WTC11 (cell line): ENCODE measurements around the gene TIMM9. TPM values are rescaled to one million over a fixed set of nuclear protein-coding genes. Genes with fewer than 3 reads are reported as not detected.

Experiments used
- ATAC-seq: fragments of 200-7000 bp; cut with Tn5 transposase; 2 replicates; pipeline ENCODE4 v1.10.0; 2021; ENCODE audit warnings: mild to moderate bottlenecking, moderate library complexity
- CTCF ChIA-PET: fragments of 300-600 bp; sonication (Branson Sonifier 250); formaldehyde crosslinking; loops from one replicate; lab custom pipeline; 2021; ENCODE audit warnings: antibody characterized with exemption; lab: Charles Lee
- POLR2A ChIA-PET: fragments of 350-600 bp; sonication (Branson Sonifier 250); formaldehyde crosslinking; loops from one replicate; lab custom pipeline; 2021; ENCODE audit warnings: antibody characterized with exemption; lab: Charles Lee
- DNase-seq: peaks from one replicate; pipeline ENCODE4 v3.0.0; 2021; ENCODE audit warnings: low spot score
- H3K27ac Mint-ChIP-seq: 2 replicates; pipeline ENCODE4 v1.8.0; 2021; ENCODE audit warnings: mixed read lengths
- H3K27me3 Mint-ChIP-seq: 2 replicates; pipeline ENCODE4 v1.8.0; 2021; ENCODE audit warnings: low read depth, mild to moderate bottlenecking, moderate library complexity, mixed read lengths
- H3K36me3 Mint-ChIP-seq: 2 replicates; pipeline ENCODE4 v1.8.0; 2021; ENCODE audit warnings: mixed read lengths
- H3K4me1 Mint-ChIP-seq: 2 replicates; pipeline ENCODE4 v1.8.0; 2022; ENCODE audit warnings: mixed read lengths
- H3K4me3 Mint-ChIP-seq: 2 replicates; pipeline ENCODE4 v1.8.0; 2021; ENCODE audit warnings: mild to moderate bottlenecking, moderate library complexity, mixed read lengths
- H3K9me3 Mint-ChIP-seq: 2 replicates; pipeline ENCODE4 v1.8.0; 2021; ENCODE audit warnings: mixed read lengths
- CBFB ChIP-seq: sonication (generic); formaldehyde crosslinking; IDR thresholded peaks from 2 replicates; pipeline ENCODE4 v1.8.1; 2022; ENCODE audit warnings: mild to moderate bottlenecking, low read depth, missing genetic modification reagents
- ELF4 ChIP-seq: sonication (generic); formaldehyde crosslinking; IDR thresholded peaks from 2 replicates; pipeline ENCODE4 v1.8.1; 2022; ENCODE audit warnings: low read depth, mild to moderate bottlenecking, moderate library complexity, missing genetic modification reagents
- GABPB1 ChIP-seq: sonication (generic); formaldehyde crosslinking; IDR thresholded peaks from 2 replicates; pipeline ENCODE4 v1.8.1; 2023; ENCODE audit warnings: mild to moderate bottlenecking, missing genetic modification reagents
- GTF2I ChIP-seq: fragments of 250-450 bp; sonication (Bioruptor Pico); conservative IDR thresholded peaks from 2 replicates; pipeline ENCODE4 v1.4.0; 2021; ENCODE audit warnings: mild to moderate bottlenecking
- KAT7 ChIP-seq: sonication (generic); formaldehyde crosslinking; IDR thresholded peaks from 2 replicates; pipeline ENCODE4 v1.8.1; 2023; ENCODE audit warnings: missing genetic modification reagents, mild to moderate bottlenecking, borderline replicate concordance
- NR1H2 ChIP-seq: sonication (generic); formaldehyde crosslinking; IDR thresholded peaks from 2 replicates; pipeline ENCODE4 v1.9.0; 2021; ENCODE audit warnings: mild to moderate bottlenecking, moderate library complexity, missing genetic modification reagents
- RELA ChIP-seq: sonication (generic); formaldehyde crosslinking; IDR thresholded peaks from 2 replicates; pipeline ENCODE4 v1.8.1; 2022; ENCODE audit warnings: missing genetic modification reagents, mild to moderate bottlenecking, borderline replicate concordance
- SMAD4 ChIP-seq: sonication (generic); formaldehyde crosslinking; IDR thresholded peaks from 2 replicates; pipeline ENCODE4 v1.8.0; 2022; ENCODE audit warnings: mild to moderate bottlenecking, missing genetic modification reagents
- SOX15 ChIP-seq: fragments of 250-450 bp; sonication (Bioruptor Pico); IDR thresholded peaks from 2 replicates; pipeline ENCODE4 v1.9.0; 2021; ENCODE audit warnings: mild to moderate bottlenecking
- ZNF138 ChIP-seq: sonication (generic); formaldehyde crosslinking; conservative IDR thresholded peaks from 2 replicates; pipeline ENCODE4 v1.8.1; 2022; ENCODE audit warnings: mild to moderate bottlenecking, moderate library complexity, missing genetic modification reagents
- ZNF232 ChIP-seq: sonication (generic); formaldehyde crosslinking; IDR thresholded peaks from 2 replicates; pipeline ENCODE4 v1.8.0; 2022; ENCODE audit warnings: mild to moderate bottlenecking, missing genetic modification reagents
- ZNF416 ChIP-seq: fragments of 250-450 bp; sonication (Bioruptor Pico); IDR thresholded peaks from 2 replicates; pipeline ENCODE4 v1.9.0; 2021; ENCODE audit warnings: mild to moderate bottlenecking, inconsistent platforms
- ZNF423 ChIP-seq: fragments of 250-450 bp; sonication (Bioruptor Pico); IDR thresholded peaks from 2 replicates; pipeline ENCODE4 v2.1.2; 2022; ENCODE audit warnings: mild to moderate bottlenecking, moderate library complexity
- total RNA-seq: library from RNA; stranded (reverse); gene quantifications from 3 replicates; pipeline ENCODE4 v1.2.3, GENCODE V29; 2021
- TF ChIP-seq, protein P1 (sequence below): fragments of 200-600 bp; IDR thresholded peaks from 2 replicates; pipeline ENCODE4 v1.8.0; 2022; ENCODE audit warnings: antibody characterized with exemption
- TF ChIP-seq, protein P2 (sequence below): fragments of 250-450 bp; sonication (Bioruptor Pico); IDR thresholded peaks from 2 replicates; pipeline ENCODE4 v1.9.0; 2021; ENCODE audit warnings: mild to moderate bottlenecking
- TF ChIP-seq, protein P3 (sequence below): sonication (generic); formaldehyde crosslinking; IDR thresholded peaks from 2 replicates; pipeline ENCODE4 v1.8.0; 2022; ENCODE audit warnings: mild to moderate bottlenecking, missing genetic modification reagents
- TF ChIP-seq, protein P4 (sequence below): fragments of 250-450 bp; sonication (Bioruptor Pico); IDR thresholded peaks from 2 replicates; pipeline ENCODE4 v1.9.0; 2021; ENCODE audit warnings: moderate library complexity, mild to moderate bottlenecking, inconsistent platforms, borderline replicate concordance
- TF ChIP-seq, protein P5 (sequence below): sonication (generic); formaldehyde crosslinking; IDR thresholded peaks from 2 replicates; pipeline ENCODE4 v1.8.1; 2022; ENCODE audit warnings: mild to moderate bottlenecking, moderate library complexity, missing genetic modification reagents
- TF ChIP-seq, protein P6 (sequence below): sonication (generic); formaldehyde crosslinking; IDR thresholded peaks from 2 replicates; pipeline ENCODE4 v1.8.1; 2023; ENCODE audit warnings: mild to moderate bottlenecking, missing genetic modification reagents, moderate library complexity
- TF ChIP-seq, protein P7 (sequence below): sonication (generic); formaldehyde crosslinking; IDR thresholded peaks from 2 replicates; pipeline ENCODE4 v1.8.0; 2022; ENCODE audit warnings: mild to moderate bottlenecking, missing genetic modification reagents
- TF ChIP-seq, protein P8 (sequence below): sonication (generic); formaldehyde crosslinking; conservative IDR thresholded peaks from 2 replicates; pipeline ENCODE4 v1.8.1; 2023; ENCODE audit warnings: mild to moderate bottlenecking, low read depth, missing genetic modification reagents, moderate library complexity

The TIMM9 gene
- total RNA-seq, 1 experiment from 2014 or later: 51.1 TPM

DNA sequence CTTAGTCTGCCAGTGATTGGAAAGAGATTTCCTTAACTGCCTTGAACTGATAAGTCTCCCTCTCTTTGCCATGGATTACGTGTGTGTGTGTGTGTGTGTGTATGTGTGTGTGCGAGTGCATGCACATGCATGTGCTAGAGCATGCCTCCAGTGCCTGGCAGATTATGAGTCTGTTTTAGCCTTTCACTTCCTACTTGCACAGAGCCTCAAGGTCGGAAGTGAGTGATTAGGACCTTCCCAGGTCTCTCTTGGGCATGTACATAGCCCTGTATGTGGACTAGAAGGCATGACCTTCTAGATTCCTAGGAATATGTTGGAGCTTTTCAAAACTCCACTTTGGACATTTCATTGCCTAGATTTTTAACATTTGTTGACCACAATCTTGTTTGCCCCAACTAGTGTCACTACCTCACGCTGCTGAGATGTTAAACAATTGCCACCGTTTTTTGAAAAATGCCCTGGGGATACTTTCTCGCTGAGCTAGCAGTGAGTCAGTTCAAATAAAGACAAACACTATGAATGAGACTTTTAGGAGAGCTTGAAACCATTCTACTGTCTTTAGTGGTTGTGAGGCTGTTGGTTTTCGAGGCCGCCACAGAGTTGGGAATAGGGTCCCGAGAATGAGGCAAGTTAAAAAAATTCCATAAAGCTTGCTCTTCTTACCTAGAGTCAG is 28.4 kb upstream of the TIMM9 start (continued):
- no peak for TF ChIP-seq ZNF423
- no peak for TF ChIP-seq NR1H2 (CRISPR knock-in tag)
- TF ChIP-seq, all 79 proteins: peak for 0

DNA sequence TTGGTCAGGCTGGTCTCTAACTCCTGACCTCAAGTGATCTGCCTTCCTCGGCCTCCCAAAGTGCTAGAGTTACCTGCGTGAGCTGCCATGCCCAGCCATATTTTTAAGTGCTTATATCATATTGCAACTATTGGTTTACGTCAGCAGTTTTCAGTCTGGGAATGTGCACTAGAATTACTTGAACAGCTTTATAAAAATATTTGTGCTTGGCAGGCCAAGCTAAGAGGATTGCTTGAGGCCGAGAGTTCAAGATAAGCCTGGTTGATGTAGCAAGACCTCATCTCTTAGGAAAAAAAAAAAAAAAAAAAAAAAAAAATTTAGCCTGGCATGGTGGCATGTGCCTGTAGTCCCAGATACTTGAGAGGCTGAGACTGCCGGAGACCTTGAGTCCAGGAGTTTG is 17.3 kb upstream of the TIMM9 start:
- H3K4me3 Mint-ChIP-seq: no peak overlapping the region
- H3K4me1 Mint-ChIP-seq: no peaks in the 10 kb centered on the region
- no peaks in the 10 kb centered on the region for H3K9me3 Mint-ChIP-seq
- ATAC-seq (no peak), DNase-seq (no peak)
- no peak overlapping the region for H3K27ac Mint-ChIP-seq
- H3K27me3 Mint-ChIP-seq: no peaks in the 10 kb centered on the region
- H3K36me3 Mint-ChIP-seq: peaks cover 20% of the 10 kb centered on the region
- POLR2A ChIA-PET: no interaction called here
- TF ChIP-seq, protein P1, sequence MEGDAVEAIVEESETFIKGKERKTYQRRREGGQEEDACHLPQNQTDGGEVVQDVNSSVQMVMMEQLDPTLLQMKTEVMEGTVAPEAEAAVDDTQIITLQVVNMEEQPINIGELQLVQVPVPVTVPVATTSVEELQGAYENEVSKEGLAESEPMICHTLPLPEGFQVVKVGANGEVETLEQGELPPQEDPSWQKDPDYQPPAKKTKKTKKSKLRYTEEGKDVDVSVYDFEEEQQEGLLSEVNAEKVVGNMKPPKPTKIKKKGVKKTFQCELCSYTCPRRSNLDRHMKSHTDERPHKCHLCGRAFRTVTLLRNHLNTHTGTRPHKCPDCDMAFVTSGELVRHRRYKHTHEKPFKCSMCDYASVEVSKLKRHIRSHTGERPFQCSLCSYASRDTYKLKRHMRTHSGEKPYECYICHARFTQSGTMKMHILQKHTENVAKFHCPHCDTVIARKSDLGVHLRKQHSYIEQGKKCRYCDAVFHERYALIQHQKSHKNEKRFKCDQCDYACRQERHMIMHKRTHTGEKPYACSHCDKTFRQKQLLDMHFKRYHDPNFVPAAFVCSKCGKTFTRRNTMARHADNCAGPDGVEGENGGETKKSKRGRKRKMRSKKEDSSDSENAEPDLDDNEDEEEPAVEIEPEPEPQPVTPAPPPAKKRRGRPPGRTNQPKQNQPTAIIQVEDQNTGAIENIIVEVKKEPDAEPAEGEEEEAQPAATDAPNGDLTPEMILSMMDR: no peak
- no peak for TF ChIP-seq ZNF138 (CRISPR knock-in tag)
- TF ChIP-seq, protein P2, sequence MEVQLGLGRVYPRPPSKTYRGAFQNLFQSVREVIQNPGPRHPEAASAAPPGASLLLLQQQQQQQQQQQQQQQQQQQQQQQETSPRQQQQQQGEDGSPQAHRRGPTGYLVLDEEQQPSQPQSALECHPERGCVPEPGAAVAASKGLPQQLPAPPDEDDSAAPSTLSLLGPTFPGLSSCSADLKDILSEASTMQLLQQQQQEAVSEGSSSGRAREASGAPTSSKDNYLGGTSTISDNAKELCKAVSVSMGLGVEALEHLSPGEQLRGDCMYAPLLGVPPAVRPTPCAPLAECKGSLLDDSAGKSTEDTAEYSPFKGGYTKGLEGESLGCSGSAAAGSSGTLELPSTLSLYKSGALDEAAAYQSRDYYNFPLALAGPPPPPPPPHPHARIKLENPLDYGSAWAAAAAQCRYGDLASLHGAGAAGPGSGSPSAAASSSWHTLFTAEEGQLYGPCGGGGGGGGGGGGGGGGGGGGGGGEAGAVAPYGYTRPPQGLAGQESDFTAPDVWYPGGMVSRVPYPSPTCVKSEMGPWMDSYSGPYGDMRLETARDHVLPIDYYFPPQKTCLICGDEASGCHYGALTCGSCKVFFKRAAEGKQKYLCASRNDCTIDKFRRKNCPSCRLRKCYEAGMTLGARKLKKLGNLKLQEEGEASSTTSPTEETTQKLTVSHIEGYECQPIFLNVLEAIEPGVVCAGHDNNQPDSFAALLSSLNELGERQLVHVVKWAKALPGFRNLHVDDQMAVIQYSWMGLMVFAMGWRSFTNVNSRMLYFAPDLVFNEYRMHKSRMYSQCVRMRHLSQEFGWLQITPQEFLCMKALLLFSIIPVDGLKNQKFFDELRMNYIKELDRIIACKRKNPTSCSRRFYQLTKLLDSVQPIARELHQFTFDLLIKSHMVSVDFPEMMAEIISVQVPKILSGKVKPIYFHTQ (CRISPR knock-in tag): no peak
- TF ChIP-seq, protein P3, sequence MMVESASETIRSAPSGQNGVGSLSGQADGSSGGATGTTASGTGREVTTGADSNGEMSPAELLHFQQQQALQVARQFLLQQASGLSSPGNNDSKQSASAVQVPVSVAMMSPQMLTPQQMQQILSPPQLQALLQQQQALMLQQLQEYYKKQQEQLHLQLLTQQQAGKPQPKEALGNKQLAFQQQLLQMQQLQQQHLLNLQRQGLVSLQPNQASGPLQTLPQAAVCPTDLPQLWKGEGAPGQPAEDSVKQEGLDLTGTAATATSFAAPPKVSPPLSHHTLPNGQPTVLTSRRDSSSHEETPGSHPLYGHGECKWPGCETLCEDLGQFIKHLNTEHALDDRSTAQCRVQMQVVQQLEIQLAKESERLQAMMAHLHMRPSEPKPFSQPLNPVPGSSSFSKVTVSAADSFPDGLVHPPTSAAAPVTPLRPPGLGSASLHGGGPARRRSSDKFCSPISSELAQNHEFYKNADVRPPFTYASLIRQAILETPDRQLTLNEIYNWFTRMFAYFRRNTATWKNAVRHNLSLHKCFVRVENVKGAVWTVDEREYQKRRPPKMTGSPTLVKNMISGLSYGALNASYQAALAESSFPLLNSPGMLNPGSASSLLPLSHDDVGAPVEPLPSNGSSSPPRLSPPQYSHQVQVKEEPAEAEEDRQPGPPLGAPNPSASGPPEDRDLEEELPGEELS (CRISPR knock-in tag): no peak
- TF ChIP-seq, protein P4, sequence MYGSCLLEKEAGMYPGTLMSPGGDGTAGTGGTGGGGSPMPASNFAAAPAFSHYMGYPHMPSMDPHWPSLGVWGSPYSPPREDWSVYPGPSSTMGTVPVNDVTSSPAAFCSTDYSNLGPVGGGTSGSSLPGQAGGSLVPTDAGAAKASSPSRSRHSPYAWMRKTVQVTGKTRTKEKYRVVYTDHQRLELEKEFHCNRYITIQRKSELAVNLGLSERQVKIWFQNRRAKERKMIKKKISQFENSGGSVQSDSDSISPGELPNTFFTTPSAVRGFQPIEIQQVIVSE (CRISPR knock-in tag): no peak
- no peak for TF ChIP-seq SOX15
- TF ChIP-seq GTF2I (CRISPR knock-in tag): no peak
- TF ChIP-seq CBFB (CRISPR knock-in tag): no peak
- no peak for TF ChIP-seq RELA (CRISPR knock-in tag)
- CTCF ChIA-PET: no interaction called here

DNA sequence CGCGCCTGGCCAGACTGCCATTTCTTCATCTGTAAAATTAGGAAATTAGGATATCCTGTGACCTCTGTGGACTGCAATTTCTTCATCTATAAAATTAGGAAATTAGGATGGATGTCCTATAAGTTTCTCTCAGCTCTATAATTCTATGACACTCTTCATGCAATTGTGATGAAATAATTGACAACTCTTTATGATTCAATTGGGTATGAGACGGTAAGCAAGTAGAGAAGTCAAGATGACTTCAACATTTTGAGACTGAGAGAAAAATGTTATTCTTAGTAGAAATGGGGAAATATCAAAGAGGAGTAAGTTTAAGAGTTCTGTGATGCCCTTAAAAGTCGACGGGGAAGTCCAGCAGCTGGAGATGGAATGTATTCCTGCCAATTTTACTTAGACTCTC is 12.1 kb upstream of the TIMM9 start:
- ATAC-seq (no peak), DNase-seq (no peak)
- no peaks in the 10 kb centered on the region for H3K9me3 Mint-ChIP-seq
- peaks cover 21% of the 10 kb centered on the region for H3K36me3 Mint-ChIP-seq
- POLR2A ChIA-PET: no interaction called here
- H3K4me1 Mint-ChIP-seq: no peaks in the 10 kb centered on the region
- H3K27ac Mint-ChIP-seq: no peak overlapping the region
- CTCF ChIA-PET: no interaction called here
- TF ChIP-seq RELA (CRISPR knock-in tag): no peak
- no peak for TF ChIP-seq GABPB1 (CRISPR knock-in tag)
- TF ChIP-seq ELF4 (CRISPR knock-in tag): no peak
- TF ChIP-seq, protein P5, sequence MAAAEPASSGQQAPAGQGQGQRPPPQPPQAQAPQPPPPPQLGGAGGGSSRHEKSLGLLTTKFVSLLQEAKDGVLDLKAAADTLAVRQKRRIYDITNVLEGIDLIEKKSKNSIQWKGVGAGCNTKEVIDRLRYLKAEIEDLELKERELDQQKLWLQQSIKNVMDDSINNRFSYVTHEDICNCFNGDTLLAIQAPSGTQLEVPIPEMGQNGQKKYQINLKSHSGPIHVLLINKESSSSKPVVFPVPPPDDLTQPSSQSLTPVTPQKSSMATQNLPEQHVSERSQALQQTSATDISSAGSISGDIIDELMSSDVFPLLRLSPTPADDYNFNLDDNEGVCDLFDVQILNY (CRISPR knock-in tag): no peak
- TF ChIP-seq ZNF232 (CRISPR knock-in tag): no peak
- TF ChIP-seq, protein P6, sequence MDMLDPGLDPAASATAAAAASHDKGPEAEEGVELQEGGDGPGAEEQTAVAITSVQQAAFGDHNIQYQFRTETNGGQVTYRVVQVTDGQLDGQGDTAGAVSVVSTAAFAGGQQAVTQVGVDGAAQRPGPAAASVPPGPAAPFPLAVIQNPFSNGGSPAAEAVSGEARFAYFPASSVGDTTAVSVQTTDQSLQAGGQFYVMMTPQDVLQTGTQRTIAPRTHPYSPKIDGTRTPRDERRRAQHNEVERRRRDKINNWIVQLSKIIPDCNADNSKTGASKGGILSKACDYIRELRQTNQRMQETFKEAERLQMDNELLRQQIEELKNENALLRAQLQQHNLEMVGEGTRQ (CRISPR knock-in tag): no peak
- TF ChIP-seq KAT7 (CRISPR knock-in tag): no peak
- no peak for TF ChIP-seq SMAD4
- TF ChIP-seq, protein P7, sequence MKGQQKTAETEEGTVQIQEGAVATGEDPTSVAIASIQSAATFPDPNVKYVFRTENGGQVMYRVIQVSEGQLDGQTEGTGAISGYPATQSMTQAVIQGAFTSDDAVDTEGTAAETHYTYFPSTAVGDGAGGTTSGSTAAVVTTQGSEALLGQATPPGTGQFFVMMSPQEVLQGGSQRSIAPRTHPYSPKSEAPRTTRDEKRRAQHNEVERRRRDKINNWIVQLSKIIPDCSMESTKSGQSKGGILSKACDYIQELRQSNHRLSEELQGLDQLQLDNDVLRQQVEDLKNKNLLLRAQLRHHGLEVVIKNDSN: no peak
- TF ChIP-seq, protein P8, sequence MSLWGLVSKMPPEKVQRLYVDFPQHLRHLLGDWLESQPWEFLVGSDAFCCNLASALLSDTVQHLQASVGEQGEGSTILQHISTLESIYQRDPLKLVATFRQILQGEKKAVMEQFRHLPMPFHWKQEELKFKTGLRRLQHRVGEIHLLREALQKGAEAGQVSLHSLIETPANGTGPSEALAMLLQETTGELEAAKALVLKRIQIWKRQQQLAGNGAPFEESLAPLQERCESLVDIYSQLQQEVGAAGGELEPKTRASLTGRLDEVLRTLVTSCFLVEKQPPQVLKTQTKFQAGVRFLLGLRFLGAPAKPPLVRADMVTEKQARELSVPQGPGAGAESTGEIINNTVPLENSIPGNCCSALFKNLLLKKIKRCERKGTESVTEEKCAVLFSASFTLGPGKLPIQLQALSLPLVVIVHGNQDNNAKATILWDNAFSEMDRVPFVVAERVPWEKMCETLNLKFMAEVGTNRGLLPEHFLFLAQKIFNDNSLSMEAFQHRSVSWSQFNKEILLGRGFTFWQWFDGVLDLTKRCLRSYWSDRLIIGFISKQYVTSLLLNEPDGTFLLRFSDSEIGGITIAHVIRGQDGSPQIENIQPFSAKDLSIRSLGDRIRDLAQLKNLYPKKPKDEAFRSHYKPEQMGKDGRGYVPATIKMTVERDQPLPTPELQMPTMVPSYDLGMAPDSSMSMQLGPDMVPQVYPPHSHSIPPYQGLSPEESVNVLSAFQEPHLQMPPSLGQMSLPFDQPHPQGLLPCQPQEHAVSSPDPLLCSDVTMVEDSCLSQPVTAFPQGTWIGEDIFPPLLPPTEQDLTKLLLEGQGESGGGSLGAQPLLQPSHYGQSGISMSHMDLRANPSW (CRISPR knock-in tag): no peak
- TF ChIP-seq ZNF416 (CRISPR knock-in tag): no peak
- H3K27me3 Mint-ChIP-seq: no peaks in the 10 kb centered on the region
- no peak overlapping the region for H3K4me3 Mint-ChIP-seq
